Fibroblast of pulmonary artery (primary cell): ENCODE data around the gene PRM3.
"Not testable (repeated sequence)": the region's sequence is repeated elsewhere in the genome, so short reads cannot be mapped to it uniquely, and the experiment has no call there.

ENCODE experiments used
- DNase-seq: peaks from one replicate; pipeline ENCODE4 v3.0.0-alpha.2; 2010; ENCODE audit warnings: low read depth
- H3K4me3 ChIP-seq: replicated peaks from 2 replicates; pipeline ENCODE4 v1.5.1; 2011; ENCODE audit warnings: low read depth, mild to moderate bottlenecking, control low read depth, low read length, moderate library complexity
- CTCF ChIP-seq: IDR thresholded peaks from 2 replicates; pipeline ENCODE4 v1.5.1; 2011; ENCODE audit warnings: mild to moderate bottlenecking, control low read depth, low read length, inconsistent platforms; ENCODE audit errors: missing control alignments

The PRM3 gene

GRCh38 chr16:11303405-11304138 is 30.1 kb upstream of the PRM3 start:
- no peak for TF ChIP-seq CTCF
- H3K4me3 ChIP-seq: no peak overlapping the region
- DNase-seq: no peak

- H3K4me3 ChIP-seq: no peak overlapping the region
- TF ChIP-seq CTCF: no peak
Measured at GRCh38 chr16:11302977-11303376, 29.5 kb upstream of the PRM3 start.

GRCh38 chr16:11301645-11302501 is 28.4 kb upstream of the PRM3 start:
- DNase-seq: no peak
- no peak overlapping the region for H3K4me3 ChIP-seq
- TF ChIP-seq CTCF: no peak

More at GRCh38 chr16:11302977-11303376, 29.5 kb upstream of the PRM3 start:
- DNase-seq: no peak

GRCh38 chr16:11300560-11300892 is 27.1 kb upstream of the PRM3 start:
- no peak for TF ChIP-seq CTCF
- no peak for DNase-seq

GRCh38 chr16:11299865-11300559 is 26.6 kb upstream of the PRM3 start:
- no peak overlapping the region for H3K4me3 ChIP-seq
- TF ChIP-seq CTCF: no peak
- no peak for DNase-seq

More at GRCh38 chr16:11300560-11300892, 27.1 kb upstream of the PRM3 start:
- H3K4me3 ChIP-seq: no peak overlapping the region

GRCh38 chr16:11298950-11299547 is 25.6 kb upstream of the PRM3 start:
- not testable (repeated sequence) for DNase-seq, H3K4me3 ChIP-seq
